Trophoblast cell (in vitro differentiated cells and primary cell): ENCODE results near the gene MAGED1.

ENCODE experiments used
- DNase-seq, 2 donors: peaks; one replicate each; pipeline ENCODE4 v3.0.0-alpha.2; 2016
- H2AFZ ChIP-seq: 2 replicates; pipeline ENCODE4 v1.6.1; 2013; ENCODE audit warnings: low read length, moderate library complexity, mild to moderate bottlenecking; ENCODE audit not compliant: insufficient read depth, poor library complexity
- H2AK5ac ChIP-seq: 2 replicates; pipeline ENCODE4 v1.6.1; 2013; ENCODE audit warnings: mild to moderate bottlenecking, low read length
- H2BK120ac ChIP-seq: 2 replicates; pipeline ENCODE4 v1.6.1; 2013; ENCODE audit warnings: low read length, mild to moderate bottlenecking, moderate library complexity; ENCODE audit not compliant: insufficient read depth, poor library complexity
- H2BK12ac ChIP-seq: 2 replicates; pipeline ENCODE4 v1.6.1; 2013; ENCODE audit warnings: mild to moderate bottlenecking, low read length, moderate library complexity
- H2BK5ac ChIP-seq: 2 replicates; pipeline ENCODE4 v1.6.1; 2013; ENCODE audit warnings: low read length, low read depth, moderate library complexity, mild to moderate bottlenecking; ENCODE audit not compliant: poor library complexity
- H3K14ac ChIP-seq: 2 replicates; pipeline ENCODE4 v1.6.1; 2013; ENCODE audit warnings: mild to moderate bottlenecking, low read length
- H3K18ac ChIP-seq: 2 replicates; pipeline ENCODE4 v1.6.1; 2013; ENCODE audit warnings: mild to moderate bottlenecking, low read length
- H3K23ac ChIP-seq: 2 replicates; pipeline ENCODE4 v1.6.1; 2013; ENCODE audit warnings: low read length
- H3K27ac ChIP-seq: 2 replicates; pipeline ENCODE4 v1.5.1; 2013; ENCODE audit warnings: low read depth, mild to moderate bottlenecking, inconsistent platforms, low read length, moderate library complexity
- H3K27me3 ChIP-seq: 2 replicates; pipeline ENCODE4 v1.6.1; 2013; ENCODE audit warnings: inconsistent platforms, mild to moderate bottlenecking, low read length, moderate library complexity; ENCODE audit not compliant: insufficient read depth
- H3K36me3 ChIP-seq, 2 experiments: 1 replicate in 1 of 2; 2 replicates in 1 of 2; pipeline ENCODE4 v1.6.1; 2013; ENCODE audit warnings: low read length in 2 of 2, mild to moderate bottlenecking in 2 of 2, moderate library complexity in 1 of 2; ENCODE audit not compliant: insufficient read depth in 2 of 2, control insufficient read depth in 1 of 2
- H3K4ac ChIP-seq: 2 replicates; pipeline ENCODE4 v1.6.1; 2013; ENCODE audit warnings: low read depth, mild to moderate bottlenecking, low read length, moderate library complexity
- H3K4me1 ChIP-seq, 2 experiments: 1 replicate in 1 of 2; 2 replicates in 1 of 2; pipeline ENCODE4 v1.6.1; 2013; ENCODE audit warnings: low read length in 2 of 2, mild to moderate bottlenecking in 2 of 2, moderate library complexity in 1 of 2; ENCODE audit not compliant: insufficient read depth in 2 of 2, control insufficient read depth in 1 of 2
- H3K4me2 ChIP-seq: 2 replicates; pipeline ENCODE4 v1.6.1; 2013; ENCODE audit warnings: inconsistent platforms, mild to moderate bottlenecking, low read length, moderate library complexity
- H3K4me3 ChIP-seq: 2 replicates; pipeline ENCODE4 v1.5.1; 2013; ENCODE audit warnings: mild to moderate bottlenecking, low read depth, low read length, inconsistent platforms
- H3K79me1 ChIP-seq: one replicate; pipeline ENCODE4 v1.6.1; 2013; ENCODE audit warnings: low read length
- H3K79me2 ChIP-seq: 2 replicates; pipeline ENCODE4 v1.6.1; 2013; ENCODE audit warnings: low read length, mild to moderate bottlenecking; ENCODE audit not compliant: control insufficient read depth, insufficient read depth, poor library complexity
- H3K9ac ChIP-seq: 2 replicates; pipeline ENCODE4 v1.6.1; 2013; ENCODE audit warnings: mild to moderate bottlenecking, low read length
- H3K9me3 ChIP-seq: 2 replicates; pipeline ENCODE4 v1.6.1; 2013; ENCODE audit warnings: low read depth, mild to moderate bottlenecking, control low read depth, inconsistent platforms, low read length; ENCODE audit not compliant: insufficient read depth
- H4K12ac ChIP-seq: 2 replicates; pipeline ENCODE4 v1.6.1; 2013; ENCODE audit warnings: low read depth, mild to moderate bottlenecking, low read length, moderate library complexity
- H4K8ac ChIP-seq: 2 replicates; pipeline ENCODE4 v1.6.1; 2013; ENCODE audit warnings: low read depth, mild to moderate bottlenecking, low read length, moderate library complexity
- H4K91ac ChIP-seq: one replicate; pipeline ENCODE4 v1.6.1; 2013; ENCODE audit warnings: low read depth, mild to moderate bottlenecking, low read length, moderate library complexity
- WGBS: extraction: QIAGEN DNeasy Blood & Tissue Kit; methylation state at CpG from one replicate; pipeline ENCODE4 v1.1.7; 2013; ENCODE audit warnings: missing lambda C conversion rate; ENCODE audit not compliant: insufficient read length, insufficient coverage; ENCODE audit errors: extremely low coverage; 5-methylcytosine and 5-hydroxymethylcytosine counted together

The MAGED1 gene

GRCh38 chrX:51870354-51870753 lies 23.1 kb upstream of the MAGED1 start:
- WGBS, result no CpG with 5 or more reads among the region's 2 CpGs
- Histone ChIP-seq H3K14ac (no peak overlapping the region), H3K36me3 (peaks cover 0 to 1% of the 10 kb centered on the region in 2 experiments), H3K9me3 (no peaks in the 10 kb centered on the region), H2AK5ac (no peak overlapping the region), H3K27ac (no peak overlapping the region), H3K27me3 (no peaks in the 10 kb centered on the region), H3K4ac (no peak overlapping the region), H4K12ac (no peak overlapping the region), H3K4me1 (no peaks in the 10 kb centered on the region), H2AFZ (no peak overlapping the region), H3K23ac (no peak overlapping the region), H3K79me1 (no peaks in the 10 kb centered on the region), H3K18ac (no peak overlapping the region), H4K8ac (no peak overlapping the region), H4K91ac (no peak overlapping the region), H2BK12ac (no peak overlapping the region), H3K79me2 (no peaks in the 10 kb centered on the region), H3K4me2 (no peak overlapping the region), H3K9ac (no peak overlapping the region), H2BK120ac (no peak overlapping the region), H3K4me3 (no peak overlapping the region), H2BK5ac (no peak overlapping the region)
- DNase-seq, result no peak

- Histone ChIP-seq H3K18ac (no peak overlapping the region), H3K4ac (no peak overlapping the region), H2AFZ (no peak overlapping the region), H2BK12ac (no peak overlapping the region), H3K4me3 (no peak overlapping the region), H2BK5ac (no peak overlapping the region), H4K91ac (no peak overlapping the region), H3K9ac (no peak overlapping the region), H2AK5ac (no peak overlapping the region), H3K79me1 (no peaks in the 10 kb centered on the region), H4K8ac (no peak overlapping the region), H3K27me3 (no peaks in the 10 kb centered on the region), H3K36me3 (no peaks in the 10 kb centered on the region), H3K9me3 (no peaks in the 10 kb centered on the region), H3K79me2 (no peaks in the 10 kb centered on the region), H4K12ac (no peak overlapping the region), H3K4me1 (no peaks in the 10 kb centered on the region), H2BK120ac (no peak overlapping the region), H3K14ac (no peak overlapping the region), H3K4me2 (no peak overlapping the region), H3K27ac (no peak overlapping the region), H3K23ac (no peak overlapping the region)
- WGBS, result no CpG with 5 or more reads among the region's 1 CpG
- DNase-seq, result no peak
Measured at GRCh38 chrX:51874123-51874522, 19.3 kb upstream of the MAGED1 start.

DNA sequence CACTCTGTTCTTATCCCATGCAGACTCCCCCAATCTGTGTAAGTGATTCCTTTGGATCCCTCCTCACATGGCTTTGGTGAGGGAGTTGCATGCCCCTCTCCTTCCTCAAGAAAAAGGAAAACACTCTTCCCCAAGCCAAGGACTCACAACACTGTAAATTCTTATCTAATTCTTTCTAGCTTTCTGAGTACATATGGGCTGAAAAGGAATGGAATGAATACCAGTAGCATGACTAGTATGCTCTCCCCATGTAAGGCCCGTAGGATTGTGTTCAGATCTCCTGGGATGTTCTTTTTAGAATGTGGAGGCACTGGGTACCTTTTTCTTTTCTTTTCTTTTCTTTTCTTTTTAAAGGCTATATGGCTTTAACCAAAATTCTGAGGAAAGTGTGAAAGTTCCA lies 17.0 kb upstream of the MAGED1 start:
- H3K4ac ChIP-seq, result no peak overlapping the region
- no peaks in the 10 kb centered on the region for H3K9me3 ChIP-seq
- no peaks in the 10 kb centered on the region for H3K27me3 ChIP-seq
- H4K8ac ChIP-seq, result no peak overlapping the region
- no peaks in the 10 kb centered on the region for H3K79me1 ChIP-seq
- no peak overlapping the region for H2AK5ac ChIP-seq
- H3K23ac ChIP-seq, result no peak overlapping the region
- H2BK12ac ChIP-seq, result no peak overlapping the region
- no peak overlapping the region for H3K18ac ChIP-seq
- no peak overlapping the region for H3K14ac ChIP-seq
- no peak overlapping the region for H4K91ac ChIP-seq
- H3K4me2 ChIP-seq, result no peak overlapping the region
- no peaks in the 10 kb centered on the region for H3K79me2 ChIP-seq
- H3K27ac ChIP-seq, result no peak overlapping the region
- no CpG with 5 or more reads among the region's 1 CpG for WGBS
- H3K36me3 ChIP-seq, result no peaks in the 10 kb centered on the region
- no peak overlapping the region for H3K4me3 ChIP-seq
- no peak overlapping the region for H3K9ac ChIP-seq
- no peak overlapping the region for H2BK5ac ChIP-seq
- H2BK120ac ChIP-seq, result no peak overlapping the region
- no peak overlapping the region for H2AFZ ChIP-seq
- H4K12ac ChIP-seq, result no peak overlapping the region
- H3K4me1 ChIP-seq, result no peaks in the 10 kb centered on the region
- DNase-seq, result peak in 1 of 2 donors; percentile 61

GRCh38 chrX:51878056-51878455 lies 15.4 kb upstream of the MAGED1 start:
- H3K18ac ChIP-seq, result no peak overlapping the region
- H3K14ac ChIP-seq, result no peak overlapping the region
- no peak overlapping the region for H3K4ac ChIP-seq
- WGBS, result no CpG with 5 or more reads among the region's 1 CpG
- H3K79me1 ChIP-seq, result no peaks in the 10 kb centered on the region
- H2AFZ ChIP-seq, result no peak overlapping the region
- H3K9ac ChIP-seq, result no peak overlapping the region
- no peak overlapping the region for H3K4me2 ChIP-seq
- no peaks in the 10 kb centered on the region for H3K9me3 ChIP-seq
- H2BK5ac ChIP-seq, result no peak overlapping the region
- H4K8ac ChIP-seq, result no peak overlapping the region
- no peaks in the 10 kb centered on the region for H3K27me3 ChIP-seq
- no peaks in the 10 kb centered on the region for H3K79me2 ChIP-seq
- no peak overlapping the region for H3K23ac ChIP-seq
- H3K27ac ChIP-seq, result no peak overlapping the region
- no peak overlapping the region for H2AK5ac ChIP-seq
- no peak overlapping the region for H3K4me3 ChIP-seq
- no peak overlapping the region for H4K12ac ChIP-seq
- H3K36me3 ChIP-seq, result no peaks in the 10 kb centered on the region
- H2BK120ac ChIP-seq, result no peak overlapping the region
- H4K91ac ChIP-seq, result no peak overlapping the region
- H3K4me1 ChIP-seq, result no peaks in the 10 kb centered on the region
- no peak overlapping the region for H2BK12ac ChIP-seq
- peak in 1 of 2 donors; percentile 47 for DNase-seq
